ENCODE data around the gene NEU1.

Gene NEU1

GRCh38 chr6:31896856-31897611 lies 34.4 kb upstream of the NEU1 start:
- peak in 1 of 3 donors; percentile 14 for DNase-seq (ENCODE audit: low read depth in 2 of 3, low spot score in 1 of 3)

GRCh38 chr6:31896493-31896855 lies 33.9 kb upstream of the NEU1 start:
- no peak for DNase-seq (ENCODE audit: low read depth in 2 of 3, low spot score in 1 of 3)

- no peak for DNase-seq (ENCODE audit: low read depth in 2 of 3, low spot score in 1 of 3)
Measured at GRCh38 chr6:31892821-31893220, 30.2 kb upstream of the NEU1 start.

GRCh38 chr6:31889331-31889972 lies 26.8 kb upstream of the NEU1 start:
- no peak for DNase-seq (ENCODE audit: low read depth in 2 of 3, low spot score in 1 of 3)

GRCh38 chr6:31888276-31889258 lies 25.9 kb upstream of the NEU1 start:
- peak in 2 of 3 donors; percentile 43 to 44 for DNase-seq (ENCODE audit: low read depth in 2 of 3, low spot score in 1 of 3)

GRCh38 chr6:31887173-31888007 lies 24.8 kb upstream of the NEU1 start:
- no peak for DNase-seq (ENCODE audit: low read depth in 2 of 3, low spot score in 1 of 3)

- no peak for DNase-seq (ENCODE audit: low read depth in 2 of 3, low spot score in 1 of 3)
Measured at GRCh38 chr6:31886541-31886991, 23.9 kb upstream of the NEU1 start.

GRCh38 chr6:31884528-31885035 lies 22.0 kb upstream of the NEU1 start:
- no peak for DNase-seq (ENCODE audit: low read depth in 2 of 3, low spot score in 1 of 3)

GRCh38 chr6:31883676-31884075 lies 21.1 kb upstream of the NEU1 start:
- no peak for DNase-seq (ENCODE audit: low read depth in 2 of 3, low spot score in 1 of 3)

GRCh38 chr6:31882344-31882743 lies 19.7 kb upstream of the NEU1 start:
- no peak for DNase-seq (ENCODE audit: low read depth in 2 of 3, low spot score in 1 of 3)

- DNase-seq (ENCODE audit: low read depth in 2 of 3, low spot score in 1 of 3): no peak
Measured at GRCh38 chr6:31881136-31881859, 18.7 kb upstream of the NEU1 start.

- no peak for DNase-seq (ENCODE audit: low read depth in 2 of 3, low spot score in 1 of 3)
Measured at GRCh38 chr6:31880616-31881015, 18.0 kb upstream of the NEU1 start.

GRCh38 chr6:31879901-31880300 lies 17.3 kb upstream of the NEU1 start:
- no peak for DNase-seq (ENCODE audit: low read depth in 2 of 3, low spot score in 1 of 3)

- DNase-seq (ENCODE audit: low read depth in 2 of 3, low spot score in 1 of 3): no peak
Measured at GRCh38 chr6:31879143-31879542, 16.5 kb upstream of the NEU1 start.

GRCh38 chr6:31878726-31879125 lies 16.1 kb upstream of the NEU1 start, which contains the start of gene SLC44A4:
Gene SLC44A4, minus strand, starts transcription at chr6:31878997. Its CDS starts 17 bp downstream, at chr6:31878980.
- no peak for DNase-seq (ENCODE audit: low read depth in 2 of 3, low spot score in 1 of 3)

GRCh38 chr6:31878222-31878621 lies 15.6 kb upstream of the NEU1 start:
- no peak for DNase-seq (ENCODE audit: low read depth in 2 of 3, low spot score in 1 of 3)

- no peak for DNase-seq (ENCODE audit: low read depth in 2 of 3, low spot score in 1 of 3)
Measured at GRCh38 chr6:31877651-31878161, 15.1 kb upstream of the NEU1 start.

- no peak for DNase-seq (ENCODE audit: low read depth in 2 of 3, low spot score in 1 of 3)
Measured at GRCh38 chr6:31877125-31877650, 14.6 kb upstream of the NEU1 start.

- DNase-seq (ENCODE audit: low read depth in 2 of 3, low spot score in 1 of 3): no peak
Measured at GRCh38 chr6:31876357-31876756, 13.7 kb upstream of the NEU1 start.

All from stimulated activated CD4-positive, alpha-beta T cell treated with anti-CD3 and anti-CD28 coated beads, Interleukin-12 subunit alpha, Interleukin-12 subunit beta, amount 100 ng/mL, for 48 hours (primary cell).